Nephron (organoid): ENCODE measurements around the gene NUDT4.

Experiments
- H3K27ac Mint-ChIP-seq, 3 experiments: 2 replicates each; pipeline ENCODE4 v1.8.0; 2020; ENCODE audit warnings: mixed read lengths in 3 of 3, mild to moderate bottlenecking in 2 of 3, moderate library complexity in 1 of 3
- H3K27me3 Mint-ChIP-seq: 2 replicates; pipeline ENCODE4 v1.8.0; 2021; ENCODE audit warnings: low read depth, mild to moderate bottlenecking, moderate library complexity, mixed read lengths
- H3K36me3 Mint-ChIP-seq: 2 replicates; pipeline ENCODE4 v1.8.0; 2020; ENCODE audit warnings: low read depth, mixed read lengths
- H3K4me1 Mint-ChIP-seq: 2 replicates; pipeline ENCODE4 v1.8.0; 2020; ENCODE audit warnings: mixed read lengths
- H3K4me3 Mint-ChIP-seq, 3 experiments: 2 replicates each; pipeline ENCODE4 v1.8.0; 2020; ENCODE audit warnings: mild to moderate bottlenecking in 3 of 3, mixed read lengths in 3 of 3, moderate library complexity in 2 of 3
- H3K9me3 Mint-ChIP-seq: 2 replicates; pipeline ENCODE4 v1.8.0; 2020; ENCODE audit warnings: mixed read lengths
- TF ChIP-seq, protein P1 (sequence below), 3 experiments: fragments of 200-600 bp; sonication (generic); IDR thresholded peaks; one replicate each; pipeline ENCODE4 v1.5.0; 2021; ENCODE audit warnings: antibody characterized with exemption in 3 of 3; ENCODE audit not compliant: unreplicated experiment in 3 of 3

NUDT4 gene

DNA sequence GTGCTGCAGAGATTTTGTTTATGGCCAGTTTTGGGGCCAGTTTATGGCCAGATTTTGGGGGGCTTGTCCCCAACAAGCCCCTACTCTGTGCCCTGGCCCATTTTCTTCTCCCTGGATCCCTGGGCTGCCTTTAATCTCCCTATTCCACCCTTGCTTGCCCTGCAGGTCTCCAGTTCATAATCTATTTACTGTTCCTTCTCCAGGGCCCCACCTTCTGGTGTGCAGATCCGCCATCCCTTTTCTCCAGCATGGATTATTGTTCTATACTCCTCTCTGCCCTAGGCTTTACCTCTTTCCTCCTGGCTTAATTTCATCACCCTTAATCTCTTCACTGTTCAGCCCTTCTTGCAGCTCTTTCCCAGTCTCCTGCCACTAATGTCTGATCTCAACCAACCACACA is 26.0 kb upstream of the NUDT4 start:
- Mint-ChIP-seq H3K36me3 (no peaks in the 10 kb centered on the region), H3K4me3 (no peak overlapping the region), H3K4me1 (peaks cover 7% of the 10 kb centered on the region), H3K27me3 (no peaks in the 10 kb centered on the region), H3K27ac (no peak overlapping the region), H3K9me3 (no peaks in the 10 kb centered on the region)
- TF ChIP-seq, protein P1, sequence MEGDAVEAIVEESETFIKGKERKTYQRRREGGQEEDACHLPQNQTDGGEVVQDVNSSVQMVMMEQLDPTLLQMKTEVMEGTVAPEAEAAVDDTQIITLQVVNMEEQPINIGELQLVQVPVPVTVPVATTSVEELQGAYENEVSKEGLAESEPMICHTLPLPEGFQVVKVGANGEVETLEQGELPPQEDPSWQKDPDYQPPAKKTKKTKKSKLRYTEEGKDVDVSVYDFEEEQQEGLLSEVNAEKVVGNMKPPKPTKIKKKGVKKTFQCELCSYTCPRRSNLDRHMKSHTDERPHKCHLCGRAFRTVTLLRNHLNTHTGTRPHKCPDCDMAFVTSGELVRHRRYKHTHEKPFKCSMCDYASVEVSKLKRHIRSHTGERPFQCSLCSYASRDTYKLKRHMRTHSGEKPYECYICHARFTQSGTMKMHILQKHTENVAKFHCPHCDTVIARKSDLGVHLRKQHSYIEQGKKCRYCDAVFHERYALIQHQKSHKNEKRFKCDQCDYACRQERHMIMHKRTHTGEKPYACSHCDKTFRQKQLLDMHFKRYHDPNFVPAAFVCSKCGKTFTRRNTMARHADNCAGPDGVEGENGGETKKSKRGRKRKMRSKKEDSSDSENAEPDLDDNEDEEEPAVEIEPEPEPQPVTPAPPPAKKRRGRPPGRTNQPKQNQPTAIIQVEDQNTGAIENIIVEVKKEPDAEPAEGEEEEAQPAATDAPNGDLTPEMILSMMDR (IDR thresholded peaks at IDR 0.05; ENCODE audit: unreplicated experiment in 3 of 3), result no peak

DNA sequence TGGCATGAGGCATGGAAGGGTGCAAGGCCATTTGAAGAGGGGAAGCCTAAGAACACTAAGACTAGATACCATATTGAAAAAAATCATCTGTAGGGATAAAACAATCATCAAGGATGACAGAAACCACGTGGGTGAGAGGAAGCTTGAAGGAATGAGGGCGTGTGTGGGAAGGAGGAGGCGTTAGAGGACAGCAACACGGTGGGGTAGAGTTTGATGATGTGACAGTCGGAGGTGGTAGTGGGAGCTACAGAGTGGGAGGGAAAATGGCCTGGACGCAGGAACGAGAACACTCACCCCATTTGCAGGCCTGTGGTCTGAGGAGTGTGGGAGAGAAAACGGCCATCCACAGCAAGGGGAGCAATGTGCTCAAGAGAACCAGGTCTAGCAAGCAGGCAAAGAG is 25.4 kb upstream of the NUDT4 start:
- TF ChIP-seq, protein P1 (IDR thresholded peaks at IDR 0.05; ENCODE audit: unreplicated experiment in 3 of 3), result no peak
- Mint-ChIP-seq H3K36me3 (no peaks in the 10 kb centered on the region), H3K4me3 (no peak overlapping the region), H3K27ac (no peak overlapping the region), H3K9me3 (no peaks in the 10 kb centered on the region), H3K4me1 (peaks cover 1% of the 10 kb centered on the region), H3K27me3 (no peaks in the 10 kb centered on the region)

DNA sequence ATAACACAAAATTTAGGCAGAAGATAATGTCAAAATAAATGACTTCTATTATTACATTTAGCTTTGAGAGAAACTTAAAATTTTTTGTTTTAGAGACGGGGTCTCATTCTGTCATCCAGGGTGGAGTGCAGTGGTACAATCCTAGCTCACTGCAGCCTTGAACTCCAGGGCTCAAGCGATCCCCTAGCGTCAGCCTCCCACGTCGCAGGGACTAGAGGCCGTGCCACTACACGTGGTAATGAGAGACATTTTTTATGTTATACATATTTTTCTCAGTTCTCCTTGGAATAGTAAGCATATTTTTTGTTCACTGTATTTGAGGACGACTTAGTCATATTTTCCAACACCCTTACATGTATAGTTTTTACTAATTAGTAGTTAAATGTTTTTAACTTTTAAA is 21.5 kb upstream of the NUDT4 start:
- no peak overlapping the region for H3K27ac Mint-ChIP-seq
- H3K4me3 Mint-ChIP-seq, result no peak overlapping the region
- H3K27me3 Mint-ChIP-seq, result no peaks in the 10 kb centered on the region
- TF ChIP-seq, protein P1 (IDR thresholded peaks at IDR 0.05; ENCODE audit: unreplicated experiment in 3 of 3), result no peak
- no peaks in the 10 kb centered on the region for H3K9me3 Mint-ChIP-seq
- no peaks in the 10 kb centered on the region for H3K36me3 Mint-ChIP-seq
- H3K4me1 Mint-ChIP-seq, result no peaks in the 10 kb centered on the region

DNA sequence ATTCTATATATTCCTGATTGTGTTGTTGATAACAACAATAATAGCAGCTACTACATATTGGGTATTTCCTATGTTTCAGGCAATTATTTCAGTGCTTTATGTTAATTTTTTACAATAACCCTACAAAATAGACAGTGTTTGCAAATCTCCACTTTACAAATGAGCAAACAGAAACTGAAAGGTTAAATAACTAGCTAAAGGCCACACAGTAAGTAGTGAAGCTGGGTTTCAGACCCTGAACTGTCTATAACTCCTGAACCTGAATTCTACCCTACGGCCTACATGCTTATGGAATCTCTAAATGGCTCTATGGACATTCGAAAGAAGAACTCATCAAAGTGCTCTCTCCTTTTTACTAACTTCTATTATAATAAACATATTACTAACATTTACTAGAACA is 19.7 kb upstream of the NUDT4 start:
- H3K9me3 Mint-ChIP-seq, result no peaks in the 10 kb centered on the region
- no peaks in the 10 kb centered on the region for H3K36me3 Mint-ChIP-seq
- TF ChIP-seq, protein P1 (IDR thresholded peaks at IDR 0.05; ENCODE audit: unreplicated experiment in 3 of 3), result no peak
- H3K4me1 Mint-ChIP-seq, result no peaks in the 10 kb centered on the region
- H3K4me3 Mint-ChIP-seq, result no peak overlapping the region
- no peak overlapping the region for H3K27ac Mint-ChIP-seq
- peaks cover 3% of the 10 kb centered on the region for H3K27me3 Mint-ChIP-seq

DNA sequence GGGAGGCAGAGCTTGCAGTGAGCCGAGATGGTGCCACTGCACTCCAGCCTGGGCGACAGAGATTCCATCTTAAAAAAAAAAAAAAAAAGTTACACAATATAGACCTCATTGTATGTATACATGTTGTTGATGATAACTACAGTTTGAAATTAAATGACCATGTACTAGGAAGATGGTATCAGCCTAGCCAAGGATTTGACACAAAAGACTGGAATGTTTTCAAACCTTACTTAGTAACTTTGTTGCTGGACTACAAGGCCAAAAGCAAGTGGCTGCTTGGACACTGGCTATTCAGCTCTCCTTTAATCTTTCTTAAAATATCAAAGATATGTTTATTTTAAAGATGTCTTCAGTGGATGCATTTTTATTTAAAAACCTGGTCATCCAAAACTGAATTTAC is 18.9 kb upstream of the NUDT4 start:
- H3K36me3 Mint-ChIP-seq, result no peaks in the 10 kb centered on the region
- TF ChIP-seq, protein P1 (IDR thresholded peaks at IDR 0.05; ENCODE audit: unreplicated experiment in 3 of 3), result no peak
- H3K27me3 Mint-ChIP-seq, result peaks cover 3% of the 10 kb centered on the region
- no peak overlapping the region for H3K4me3 Mint-ChIP-seq
- no peaks in the 10 kb centered on the region for H3K4me1 Mint-ChIP-seq
- H3K9me3 Mint-ChIP-seq, result no peaks in the 10 kb centered on the region
- no peak overlapping the region for H3K27ac Mint-ChIP-seq

DNA sequence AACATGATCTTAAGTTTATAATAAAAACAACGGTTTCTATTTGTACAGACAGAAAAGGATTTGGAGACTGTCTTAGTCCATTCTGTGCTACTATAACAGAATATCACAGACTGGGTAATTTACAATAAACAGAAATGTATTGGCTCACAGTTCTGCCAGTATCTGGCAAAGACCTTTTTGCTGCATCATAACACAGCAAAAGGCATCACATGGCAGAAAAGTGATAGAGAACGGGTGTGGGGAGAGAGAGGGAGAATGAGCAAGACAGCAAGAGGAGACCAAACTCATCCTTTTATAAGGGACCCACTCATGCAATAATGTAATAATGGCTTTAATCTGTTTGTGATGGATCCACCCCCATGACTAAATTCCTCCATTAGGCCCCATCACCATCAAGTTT is 17.0 kb upstream of the NUDT4 start:
- H3K9me3 Mint-ChIP-seq, result no peaks in the 10 kb centered on the region
- no peak overlapping the region for H3K4me3 Mint-ChIP-seq
- H3K36me3 Mint-ChIP-seq, result no peaks in the 10 kb centered on the region
- H3K27me3 Mint-ChIP-seq, result peaks cover 3% of the 10 kb centered on the region
- H3K4me1 Mint-ChIP-seq, result peaks cover 3% of the 10 kb centered on the region
- H3K27ac Mint-ChIP-seq, result no peak overlapping the region
- TF ChIP-seq, protein P1 (IDR thresholded peaks at IDR 0.05; ENCODE audit: unreplicated experiment in 3 of 3), result no peak
